HG03469 (cell line): Measurements from ENCODE around the gene RPS6KA2.

Experiments used
- ATAC-seq: cut with Tn5 transposase; IDR thresholded peaks from one replicate; pipeline ENCODE4 v1.9.1; 2021; ENCODE audit warnings: mild to moderate bottlenecking, moderate library complexity, moderate number of reproducible peaks; ENCODE audit not compliant: unreplicated experiment

The RPS6KA2 gene

DNA sequence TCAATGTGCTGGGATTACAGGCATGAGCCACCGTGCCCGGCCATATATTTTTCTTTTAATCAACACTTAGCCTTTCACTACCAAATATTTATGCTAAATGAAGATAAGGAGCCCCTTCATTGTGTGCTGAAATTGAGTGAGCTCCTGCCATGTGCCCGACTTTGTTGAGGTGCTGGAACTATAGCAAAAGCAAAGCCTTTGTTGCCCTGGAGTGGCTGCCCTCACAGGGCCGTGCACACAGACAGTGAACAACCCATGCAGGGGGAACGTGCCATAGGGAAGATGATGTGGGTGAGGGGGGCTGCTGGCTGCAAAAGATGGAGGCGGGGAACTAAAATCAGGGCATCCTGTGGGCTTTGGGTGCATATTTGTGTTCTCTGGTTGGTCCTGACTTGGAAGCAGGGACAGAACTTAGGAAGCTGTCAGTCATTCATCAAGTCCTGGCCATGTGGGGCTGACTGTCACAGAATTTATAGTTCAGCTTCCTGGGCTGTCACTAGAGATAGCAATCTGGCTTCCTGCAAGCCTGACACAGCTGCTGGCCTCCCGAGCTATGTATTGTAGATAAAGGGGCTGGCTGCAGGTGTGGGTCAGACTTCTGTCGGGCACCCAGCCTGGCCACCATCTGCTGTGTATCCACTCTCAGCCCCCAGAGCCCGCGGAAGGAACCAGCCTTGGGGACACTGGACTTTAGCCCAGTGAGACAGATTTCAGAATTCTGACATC, 187.5 kb downstream of the RPS6KA2 start:
- ATAC-seq = no peak

GRCh38 chr6:166438211-166438861, 188.7 kb downstream of the RPS6KA2 start:
- ATAC-seq = no peak

DNA sequence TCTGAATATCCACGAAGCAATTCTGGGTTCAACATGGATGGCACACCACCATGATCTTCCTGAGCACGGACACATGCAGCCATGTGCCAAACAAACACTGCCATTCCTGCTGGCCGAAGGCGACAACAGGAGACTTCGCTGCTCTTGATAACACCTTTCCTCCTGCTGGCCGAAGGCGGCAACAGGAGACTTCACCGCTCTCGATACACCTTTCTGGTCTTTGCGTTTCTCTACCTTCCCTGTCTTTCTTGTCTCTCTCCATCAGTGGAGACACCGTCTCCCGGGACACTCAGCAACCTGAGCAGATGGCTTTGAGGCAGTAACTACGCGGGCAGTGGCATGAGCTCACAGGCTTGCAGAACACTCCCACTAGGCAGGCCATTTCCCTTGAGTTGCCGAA, 189.4 kb downstream of the RPS6KA2 start:
- ATAC-seq = no peak

- ATAC-seq = no peak
Measured at GRCh38 chr6:166436195-166437139, 190.6 kb downstream of the RPS6KA2 start.

- no peak for ATAC-seq
Measured at GRCh38 chr6:166435574-166435973, 191.5 kb downstream of the RPS6KA2 start.

DNA sequence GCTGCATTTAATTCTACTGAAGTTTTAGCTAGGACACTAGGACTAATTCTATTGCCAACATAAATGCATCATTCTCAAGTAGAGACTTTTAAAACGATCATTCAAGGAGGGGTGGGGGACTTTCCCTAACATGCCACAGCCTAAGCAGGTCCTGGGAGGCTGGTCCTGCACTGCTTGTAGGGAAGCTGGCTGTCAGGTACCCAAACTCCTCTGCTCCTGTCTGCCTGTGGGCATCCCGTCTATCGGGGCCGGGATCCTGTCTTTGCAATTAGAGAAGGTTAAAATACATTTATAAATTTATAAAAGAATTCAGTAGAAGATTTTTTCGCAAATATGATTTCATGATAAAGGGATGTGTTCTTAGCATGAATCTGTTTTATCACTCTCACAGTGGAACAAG, 192.7 kb downstream of the RPS6KA2 start:
- ATAC-seq = no peak

DNA sequence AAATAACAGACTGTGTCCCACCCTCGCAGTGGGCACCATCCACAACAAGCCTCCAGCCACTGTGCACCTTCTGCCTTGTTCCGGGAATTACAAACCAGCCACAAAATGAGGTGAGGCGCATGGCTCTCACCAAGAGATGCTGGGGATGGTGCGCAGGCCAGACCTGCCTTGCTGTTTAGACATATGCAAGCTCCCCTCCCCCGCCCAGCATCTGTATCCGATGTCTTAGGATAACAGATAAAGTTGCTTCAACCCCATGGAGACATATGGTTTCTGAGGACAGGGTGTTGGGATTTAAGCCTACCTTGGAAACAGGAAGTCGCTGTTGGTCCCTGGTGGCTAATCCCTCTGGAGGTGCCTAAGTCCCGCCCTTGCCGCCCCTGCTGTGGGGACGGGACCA, 194.0 kb downstream of the RPS6KA2 start:
- ATAC-seq = no peak

GRCh38 chr6:166430269-166430668, 196.8 kb downstream of the RPS6KA2 start:
- ATAC-seq = no peak

DNA sequence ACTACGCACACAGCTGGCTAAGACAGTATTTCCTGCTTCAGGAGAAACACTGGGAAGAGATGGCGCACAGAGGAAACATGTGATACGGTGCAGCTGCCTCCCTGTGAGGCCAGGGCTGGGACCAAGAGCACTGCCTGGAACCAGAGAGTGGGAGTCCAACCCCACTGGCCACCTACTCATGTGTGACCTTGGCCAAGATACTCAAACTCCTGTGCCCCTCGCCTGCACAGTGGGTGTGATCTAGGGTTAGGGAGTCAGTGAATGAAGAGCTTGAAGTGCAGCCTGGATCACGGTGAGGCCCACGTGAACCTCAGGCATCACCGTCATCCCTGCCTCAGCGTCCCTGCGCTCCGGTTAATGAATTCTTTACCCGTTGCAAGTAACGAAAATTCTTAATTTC, 202.6 kb downstream of the RPS6KA2 start:
- ATAC-seq = no peak

GRCh38 chr6:166423781-166424180, 203.3 kb downstream of the RPS6KA2 start:
- ATAC-seq = no peak

DNA sequence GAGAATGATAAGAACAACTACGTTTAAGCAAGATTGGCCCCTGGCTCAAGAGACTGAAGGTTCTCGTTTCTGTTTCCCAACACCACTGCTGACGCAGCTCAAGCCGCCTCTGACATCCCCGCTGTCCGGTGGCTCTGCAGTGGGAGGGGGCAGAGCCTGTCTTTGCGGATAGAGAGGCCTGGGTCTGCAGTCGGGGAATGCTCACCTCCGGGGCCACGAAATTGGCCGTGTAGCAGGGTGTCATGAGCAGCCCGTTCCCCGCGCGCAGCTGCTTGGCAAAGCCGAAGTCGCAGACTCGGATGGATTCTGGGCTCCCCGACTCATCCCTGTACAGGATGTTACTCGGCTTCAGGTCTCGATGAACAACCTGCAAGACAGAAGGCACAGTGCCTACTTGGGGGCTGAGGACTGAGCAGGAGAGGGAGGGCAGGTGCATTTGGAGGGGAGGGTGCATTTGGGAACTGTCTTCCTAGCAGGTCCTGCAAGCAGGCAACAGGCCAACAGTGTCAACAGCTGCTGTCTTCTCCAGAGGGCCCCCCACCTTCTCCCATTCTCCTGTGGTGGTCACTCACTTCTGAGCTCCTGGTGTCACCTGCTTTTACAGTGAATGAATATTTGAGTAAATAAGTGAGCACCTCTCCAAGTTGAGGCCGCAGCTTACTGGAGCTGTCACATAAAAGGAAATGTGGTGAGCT, 203.9 kb downstream of the RPS6KA2 start:
- no peak for ATAC-seq

DNA sequence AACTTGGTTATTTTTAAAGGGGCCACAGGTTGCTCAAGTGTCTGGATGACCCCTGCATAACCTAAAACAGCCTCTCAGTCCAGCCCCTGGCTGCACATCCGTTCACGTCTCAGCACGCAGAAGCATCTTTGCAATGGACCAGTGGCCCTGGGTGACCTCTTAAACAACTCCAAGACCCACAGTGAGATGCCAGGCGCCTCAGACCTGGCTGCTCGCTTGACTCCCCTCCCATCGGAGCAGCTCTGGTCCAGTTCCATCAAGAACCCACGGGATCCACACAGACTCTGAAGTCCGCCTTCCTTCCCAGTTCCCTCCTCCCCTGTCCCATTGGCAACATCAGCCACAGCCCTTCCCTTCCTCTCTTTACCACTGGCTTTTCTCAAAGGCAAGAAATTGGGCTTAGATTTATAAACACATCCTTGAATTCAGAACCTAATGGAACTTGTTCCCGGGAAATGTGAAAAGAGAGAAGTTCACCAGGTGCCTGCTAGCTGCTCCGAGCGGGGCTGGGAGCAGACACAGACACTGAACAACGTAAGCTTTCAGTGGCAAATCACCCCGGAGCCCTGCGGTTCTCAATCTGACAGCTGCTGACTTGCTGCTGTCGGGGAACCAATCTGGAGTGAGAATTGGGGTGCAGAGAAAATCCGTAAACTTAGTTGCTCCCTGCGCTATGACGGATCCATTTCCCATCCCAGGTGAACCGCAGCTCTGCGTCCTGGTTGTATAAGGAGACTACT, 204.7 kb downstream of the RPS6KA2 start:
- ATAC-seq = no peak

GRCh38 chr6:166420351-166420750, 206.7 kb downstream of the RPS6KA2 start:
- ATAC-seq = no peak

- ATAC-seq = no peak
Measured at GRCh38 chr6:166419717-166420116, 207.3 kb downstream of the RPS6KA2 start.

- ATAC-seq = peak; percentile 71
Measured at GRCh38 chr6:166419286-166419685, 207.8 kb downstream of the RPS6KA2 start.

DNA sequence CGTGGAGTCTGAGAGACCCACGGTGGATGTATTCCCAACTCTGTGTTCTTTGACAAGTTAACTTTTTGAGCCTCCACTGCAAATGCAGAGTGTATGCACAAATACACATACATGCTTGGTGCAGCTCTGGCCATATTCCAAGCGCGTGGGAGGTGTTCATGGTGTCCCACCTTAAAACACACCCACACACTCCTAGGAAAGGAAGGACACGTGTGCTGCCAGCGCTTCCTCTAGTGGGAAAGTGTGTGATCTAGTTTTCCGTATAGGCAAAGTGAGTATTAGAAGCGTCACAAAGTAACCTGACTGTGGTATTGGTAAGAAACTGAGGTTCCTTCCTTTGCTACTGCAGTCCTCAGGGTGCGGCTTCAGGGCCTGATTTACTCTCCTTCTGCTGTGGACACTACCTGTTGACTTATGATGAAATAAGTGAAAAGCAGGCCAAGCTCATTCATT, 208.3 kb downstream of the RPS6KA2 start:
- ATAC-seq = no peak

DNA sequence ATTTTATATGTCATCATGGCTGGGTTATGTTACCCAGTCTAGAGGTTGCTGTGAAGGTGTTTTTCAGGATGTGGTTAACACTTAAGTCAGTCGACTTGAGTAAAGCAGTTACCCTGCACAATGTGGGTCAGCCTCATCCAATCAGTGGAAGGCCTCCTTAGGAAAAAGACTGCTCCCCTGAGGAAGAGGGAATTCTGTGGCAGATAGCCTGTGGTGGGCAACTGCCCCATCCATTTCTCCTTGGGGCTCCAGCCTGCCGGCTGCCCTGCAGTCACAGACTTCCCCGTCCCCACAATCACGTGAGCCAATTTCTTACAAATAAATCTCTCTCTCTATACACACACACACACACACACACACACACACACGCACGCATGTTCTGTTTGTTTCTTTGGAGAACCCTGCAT, 209.8 kb downstream of the RPS6KA2 start:
- peak; percentile 49 for ATAC-seq

DNA sequence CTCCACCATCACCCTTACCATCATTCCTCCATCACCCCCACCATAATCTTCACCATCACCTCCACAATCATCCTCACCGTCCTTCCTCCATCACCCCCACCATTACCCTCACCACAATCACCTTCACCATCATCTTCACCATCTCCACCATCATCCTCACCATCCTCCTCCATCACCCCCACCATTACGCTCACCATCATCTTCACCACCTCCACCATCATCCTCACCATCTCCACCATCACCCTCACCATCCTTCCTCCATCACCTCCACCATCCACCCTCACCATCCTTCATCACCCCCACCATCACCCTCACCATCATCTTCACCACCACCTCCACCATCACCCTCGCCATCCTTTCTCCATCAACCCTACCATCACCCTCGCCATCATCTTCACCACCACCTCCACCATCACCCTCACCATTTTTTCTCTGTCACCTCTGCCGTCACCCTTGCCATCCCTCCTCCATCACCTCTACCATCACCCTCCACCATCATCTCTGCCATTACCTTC, 211.2 kb downstream of the RPS6KA2 start:
- no peak for ATAC-seq

- ATAC-seq = no peak
Measured at GRCh38 chr6:166415306-166415705, 211.7 kb downstream of the RPS6KA2 start.

- ATAC-seq = no peak
Measured at GRCh38 chr6:166413491-166413951, 213.5 kb downstream of the RPS6KA2 start.
